ENCODE measurements around the gene ROPN1B. TPM values are rescaled to one million over a fixed set of nuclear protein-coding genes. Genes with fewer than 3 reads are reported as not detected.

The ROPN1B gene
- total RNA-seq, 1 experiment from 2014 or later, result 0.18 TPM

- H3F3A ChIP-seq (ENCODE audit: low read length, unreplicated experiment), result no peaks in the 10 kb centered on the region
- BruUV-seq (replicated peaks), result no TSS peak
- H3K9me3 ChIP-seq (ENCODE audit: low read length), result no peaks in the 10 kb centered on the region
- TF ChIP-seq, protein P1, sequence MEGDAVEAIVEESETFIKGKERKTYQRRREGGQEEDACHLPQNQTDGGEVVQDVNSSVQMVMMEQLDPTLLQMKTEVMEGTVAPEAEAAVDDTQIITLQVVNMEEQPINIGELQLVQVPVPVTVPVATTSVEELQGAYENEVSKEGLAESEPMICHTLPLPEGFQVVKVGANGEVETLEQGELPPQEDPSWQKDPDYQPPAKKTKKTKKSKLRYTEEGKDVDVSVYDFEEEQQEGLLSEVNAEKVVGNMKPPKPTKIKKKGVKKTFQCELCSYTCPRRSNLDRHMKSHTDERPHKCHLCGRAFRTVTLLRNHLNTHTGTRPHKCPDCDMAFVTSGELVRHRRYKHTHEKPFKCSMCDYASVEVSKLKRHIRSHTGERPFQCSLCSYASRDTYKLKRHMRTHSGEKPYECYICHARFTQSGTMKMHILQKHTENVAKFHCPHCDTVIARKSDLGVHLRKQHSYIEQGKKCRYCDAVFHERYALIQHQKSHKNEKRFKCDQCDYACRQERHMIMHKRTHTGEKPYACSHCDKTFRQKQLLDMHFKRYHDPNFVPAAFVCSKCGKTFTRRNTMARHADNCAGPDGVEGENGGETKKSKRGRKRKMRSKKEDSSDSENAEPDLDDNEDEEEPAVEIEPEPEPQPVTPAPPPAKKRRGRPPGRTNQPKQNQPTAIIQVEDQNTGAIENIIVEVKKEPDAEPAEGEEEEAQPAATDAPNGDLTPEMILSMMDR (conservative IDR thresholded peaks at IDR 0.05; ENCODE audit: low read depth, low read length), result no peak
- TF ChIP-seq EZH2phosphoT487 (IDR thresholded peaks at IDR 0.05; ENCODE audit: borderline replicate concordance, low read length) (no peak), EZH2 (IDR thresholded peaks at IDR 0.05; ENCODE audit: low read length, unreplicated experiment) (no peak)
- peaks cover 6% of the 10 kb centered on the region; the same call in 1 of the 2 replicates for H3K36me3 ChIP-seq (ENCODE audit: low read depth, low read length)
- no peak overlapping the region for H3K4me2 ChIP-seq (ENCODE audit: low read length)
- no peaks in the 10 kb centered on the region for H3K27me3 ChIP-seq (ENCODE audit: low read length)
- no peak for ATAC-seq
- intact Hi-C loops (cut with micrococcal nuclease), result no loop called here
- ChIA-PET POLR2A (ENCODE audit: unreplicated experiment) (no interaction called here), CTCF (no interaction called here)
- H2AFZ ChIP-seq (ENCODE audit: low read length), result no peak overlapping the region
- no peak for DNase-seq
- no peaks in the 10 kb centered on the region for H4K20me1 ChIP-seq (ENCODE audit: low read length)
- no peak overlapping the region for H3K9ac ChIP-seq (ENCODE audit: low read length)
- H3K27ac ChIP-seq (ENCODE audit: low read length), result no peak overlapping the region
- no peak overlapping the region for H3K4me3 ChIP-seq (ENCODE audit: low read length)
- H3K79me2 ChIP-seq (ENCODE audit: low read length), result no peaks in the 10 kb centered on the region
- no peaks in the 10 kb centered on the region for H3K9me2 ChIP-seq (replicated peaks; ENCODE audit: low read length)
- no peaks in the 10 kb centered on the region for H3K4me1 ChIP-seq (ENCODE audit: insufficient read depth, low read length)
These were observed 63.0 kb downstream of the ROPN1B start for GRCh38 chr3:126031981-126032471.

Other genes starting within 250 kb of the ROPN1B start
- gene SLC41A3, start 114.9 kb downstream of the ROPN1B start, total RNA-seq (2014; rRNA removed), result 29.8 and 30.4 TPM in 2 replicates
- not detected in 2 replicates for gene ALDH1L1, start 211.4 kb downstream of the ROPN1B start, total RNA-seq (2014; rRNA removed)